Loucy (cell line): Measurements from ENCODE around the gene VGF.

Experiments used
- H2AFZ ChIP-seq: fragments of 200-600 bp; sonication (generic); 2 replicates; pipeline ENCODE4 v1.6.0; 2016; ENCODE audit warnings: antibody characterized with exemption, mild to moderate bottlenecking, low read length, moderate library complexity
- H3F3A ChIP-seq: fragments of 200-600 bp; 2 replicates; pipeline ENCODE4 v1.6.0; 2016; ENCODE audit warnings: antibody characterized with exemption, low read depth, mild to moderate bottlenecking
- H3K27me3 ChIP-seq: fragments of 200-600 bp; sonication (generic); 2 replicates; pipeline ENCODE4 v1.6.1; 2014; ENCODE audit warnings: low read length, mild to moderate bottlenecking; ENCODE audit not compliant: insufficient read depth, poor library complexity, severe bottlenecking
- H3K36me3 ChIP-seq: fragments of 200-600 bp; sonication (generic); 2 replicates; pipeline ENCODE4 v1.6.1; 2016; ENCODE audit warnings: low read length; ENCODE audit not compliant: insufficient read depth
- H3K4me1 ChIP-seq: fragments of 200-600 bp; sonication (generic); 2 replicates; pipeline ENCODE4 v1.5.1; 2014; ENCODE audit warnings: low read length, mild to moderate bottlenecking; ENCODE audit not compliant: insufficient read depth, poor library complexity, severe bottlenecking
- H3K4me2 ChIP-seq: fragments of 200-600 bp; sonication (generic); 2 replicates; pipeline ENCODE4 v1.6.0; 2014; ENCODE audit warnings: antibody characterized with exemption, low read length, low read depth, mild to moderate bottlenecking; ENCODE audit not compliant: poor library complexity, severe bottlenecking
- H3K4me3 ChIP-seq: fragments of 200-600 bp; sonication (generic); 2 replicates; pipeline ENCODE4 v1.5.1; 2014; ENCODE audit warnings: low read length, mild to moderate bottlenecking, mixed read lengths; ENCODE audit not compliant: poor library complexity, severe bottlenecking
- H3K79me2 ChIP-seq: fragments of 200-600 bp; sonication (generic); 2 replicates; pipeline ENCODE4 v1.6.1; 2014; ENCODE audit warnings: low read length; ENCODE audit not compliant: insufficient read depth
- H3K9ac ChIP-seq: fragments of 200-600 bp; sonication (generic); 2 replicates; pipeline ENCODE4 v1.6.0; 2014; ENCODE audit warnings: mild to moderate bottlenecking, low read depth, low read length, moderate library complexity; ENCODE audit not compliant: poor library complexity, severe bottlenecking
- H3K9me2 ChIP-seq: fragments of 200-600 bp; sonication (generic); replicated peaks from 2 replicates; pipeline ENCODE4 v1.6.1; 2016; ENCODE audit warnings: low read depth, low read length, mixed read lengths
- H3K9me3 ChIP-seq: fragments of 200-600 bp; sonication (generic); 2 replicates; pipeline ENCODE4 v1.6.1; 2014; ENCODE audit warnings: mild to moderate bottlenecking, antibody characterized with exemption, low read length, low read depth; ENCODE audit not compliant: insufficient read depth
- H4K20me1 ChIP-seq: fragments of 200-600 bp; sonication (generic); 2 replicates; pipeline ENCODE4 v1.6.0; 2014; ENCODE audit warnings: antibody characterized with exemption, low read length, mild to moderate bottlenecking; ENCODE audit not compliant: insufficient read depth, poor library complexity, severe bottlenecking
- EZH2phosphoT487 ChIP-seq: fragments of 200-600 bp; IDR thresholded peaks from 2 replicates; pipeline ENCODE4 v1.6.1; 2018; ENCODE audit warnings: antibody characterized with exemption, mild to moderate bottlenecking, moderate library complexity, borderline replicate concordance
- TF ChIP-seq, protein P1 (sequence below): fragments of 200-600 bp; sonication (generic); conservative IDR thresholded peaks from 2 replicates; pipeline ENCODE4 v1.5.1; 2014; ENCODE audit warnings: mild to moderate bottlenecking, antibody characterized with exemption, low read length

The VGF gene

DNA sequence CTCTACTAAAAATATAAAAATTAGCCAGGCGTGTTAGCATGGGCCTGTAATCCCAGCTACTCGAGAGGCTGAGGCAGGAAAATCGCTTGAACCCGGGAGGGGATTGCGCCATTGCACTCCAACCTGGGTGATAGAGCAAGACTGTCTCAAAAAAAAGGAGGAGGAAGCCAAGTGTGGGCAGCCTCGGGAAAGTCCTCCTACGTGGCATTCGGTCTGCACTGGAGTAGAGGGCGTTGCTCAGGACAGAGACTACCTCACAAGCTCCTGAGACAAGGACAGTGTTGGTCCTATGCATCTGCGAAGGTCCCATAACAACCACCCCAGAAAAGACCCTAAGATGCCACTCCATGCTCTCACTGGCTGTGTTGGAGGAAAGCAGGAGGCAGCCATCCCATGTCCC, 48.5 kb downstream of the VGF start:
- Histone ChIP-seq H3K27me3 (no peaks in the 10 kb centered on the region), H3K9me2 (no peaks in the 10 kb centered on the region), H2AFZ (no peak overlapping the region), H3K9ac (no peak overlapping the region), H3K79me2 (no peaks in the 10 kb centered on the region), H3K36me3 (no peaks in the 10 kb centered on the region), H3F3A (no peaks in the 10 kb centered on the region), H3K4me1 (no peaks in the 10 kb centered on the region), H3K9me3 (no peaks in the 10 kb centered on the region), H3K4me2 (no peak overlapping the region), H4K20me1 (no peaks in the 10 kb centered on the region), H3K4me3 (no peak overlapping the region)
- no peak for TF ChIP-seq EZH2phosphoT487
- TF ChIP-seq, protein P1, sequence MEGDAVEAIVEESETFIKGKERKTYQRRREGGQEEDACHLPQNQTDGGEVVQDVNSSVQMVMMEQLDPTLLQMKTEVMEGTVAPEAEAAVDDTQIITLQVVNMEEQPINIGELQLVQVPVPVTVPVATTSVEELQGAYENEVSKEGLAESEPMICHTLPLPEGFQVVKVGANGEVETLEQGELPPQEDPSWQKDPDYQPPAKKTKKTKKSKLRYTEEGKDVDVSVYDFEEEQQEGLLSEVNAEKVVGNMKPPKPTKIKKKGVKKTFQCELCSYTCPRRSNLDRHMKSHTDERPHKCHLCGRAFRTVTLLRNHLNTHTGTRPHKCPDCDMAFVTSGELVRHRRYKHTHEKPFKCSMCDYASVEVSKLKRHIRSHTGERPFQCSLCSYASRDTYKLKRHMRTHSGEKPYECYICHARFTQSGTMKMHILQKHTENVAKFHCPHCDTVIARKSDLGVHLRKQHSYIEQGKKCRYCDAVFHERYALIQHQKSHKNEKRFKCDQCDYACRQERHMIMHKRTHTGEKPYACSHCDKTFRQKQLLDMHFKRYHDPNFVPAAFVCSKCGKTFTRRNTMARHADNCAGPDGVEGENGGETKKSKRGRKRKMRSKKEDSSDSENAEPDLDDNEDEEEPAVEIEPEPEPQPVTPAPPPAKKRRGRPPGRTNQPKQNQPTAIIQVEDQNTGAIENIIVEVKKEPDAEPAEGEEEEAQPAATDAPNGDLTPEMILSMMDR = no peak

DNA sequence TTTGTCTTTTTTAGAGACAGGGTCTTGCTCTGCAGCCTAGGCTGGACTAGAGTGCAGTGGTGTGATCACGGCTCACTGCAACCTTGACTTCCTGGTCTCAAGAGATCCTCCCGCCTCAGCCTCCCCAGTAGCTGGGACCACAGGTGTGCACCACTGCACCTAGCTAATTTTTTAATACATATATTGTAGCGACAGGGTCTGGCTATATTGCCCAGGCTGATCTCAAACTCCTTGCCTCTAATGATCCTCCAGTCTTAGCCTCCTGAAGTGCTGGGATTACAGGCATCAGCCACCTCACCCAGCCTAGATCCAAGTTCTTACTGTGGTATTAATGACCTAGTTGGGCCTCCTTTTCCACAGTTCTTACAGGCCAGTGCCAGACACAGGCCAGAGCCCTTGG, 50.2 kb downstream of the VGF start:
- Histone ChIP-seq H2AFZ (no peak overlapping the region), H4K20me1 (no peaks in the 10 kb centered on the region), H3F3A (no peaks in the 10 kb centered on the region), H3K9ac (no peak overlapping the region), H3K4me3 (no peak overlapping the region), H3K4me1 (no peaks in the 10 kb centered on the region), H3K27me3 (no peaks in the 10 kb centered on the region), H3K4me2 (no peak overlapping the region), H3K79me2 (no peaks in the 10 kb centered on the region), H3K9me2 (no peaks in the 10 kb centered on the region), H3K36me3 (no peaks in the 10 kb centered on the region), H3K9me3 (no peaks in the 10 kb centered on the region)
- TF ChIP-seq, protein P1 = no peak
- TF ChIP-seq EZH2phosphoT487 = no peak

DNA sequence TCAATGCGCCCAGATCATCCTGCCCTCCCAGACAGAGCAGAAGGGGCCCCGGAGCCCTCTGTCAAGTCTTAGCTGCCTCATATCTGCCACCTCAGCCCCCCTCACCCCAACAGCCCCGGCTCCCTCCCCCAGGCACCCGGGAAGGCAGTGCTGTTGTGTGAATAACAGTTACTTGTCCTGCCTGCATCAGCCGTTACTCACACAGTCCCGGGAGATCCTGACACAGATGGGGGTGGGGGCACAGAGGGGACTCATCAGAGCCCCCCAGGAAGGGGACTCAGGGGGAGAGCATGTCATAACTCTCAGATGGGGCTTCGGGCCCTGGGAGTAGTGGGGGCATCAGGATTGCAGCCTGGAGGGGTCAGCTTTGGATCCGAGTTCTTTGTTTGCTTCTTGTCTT, 50.9 kb downstream of the VGF start:
- H3K27me3 ChIP-seq = no peaks in the 10 kb centered on the region
- H3K4me3 ChIP-seq = no peak overlapping the region
- no peaks in the 10 kb centered on the region for H3K9me2 ChIP-seq
- no peaks in the 10 kb centered on the region for H3K79me2 ChIP-seq
- H3K9me3 ChIP-seq = no peaks in the 10 kb centered on the region
- no peak overlapping the region for H3K9ac ChIP-seq
- no peaks in the 10 kb centered on the region for H3F3A ChIP-seq
- H3K4me2 ChIP-seq = no peak overlapping the region
- H2AFZ ChIP-seq = no peak overlapping the region
- no peaks in the 10 kb centered on the region for H3K36me3 ChIP-seq
- no peak for TF ChIP-seq EZH2phosphoT487
- TF ChIP-seq, protein P1 = no peak
- H4K20me1 ChIP-seq = no peaks in the 10 kb centered on the region
- H3K4me1 ChIP-seq = no peaks in the 10 kb centered on the region
